SU-DHL-6 (cell line): ENCODE measurements around the gene ACD.

Experiments
- H2AFZ ChIP-seq: fragments of 200-600 bp; sonication (generic); 2 replicates; pipeline ENCODE4 v1.6.1; 2014; ENCODE audit warnings: low read depth, mild to moderate bottlenecking, moderate library complexity, mixed read lengths, antibody characterized with exemption, low read length; ENCODE audit not compliant: severe bottlenecking
- H3F3A ChIP-seq: fragments of 200-600 bp; shearing (Covaris generic); 2 replicates; pipeline ENCODE4 v1.6.0; 2016; ENCODE audit warnings: antibody characterized with exemption, mild to moderate bottlenecking; ENCODE audit not compliant: insufficient read depth
- H3K27ac ChIP-seq: fragments of 200-600 bp; sonication (generic); 2 replicates; pipeline ENCODE4 v1.5.1; 2016; ENCODE audit warnings: low read depth, mild to moderate bottlenecking, low read length, moderate library complexity, mixed read lengths
- H3K27me3 ChIP-seq: fragments of 200-600 bp; sonication (generic), shearing (Covaris generic); 2 replicates; pipeline ENCODE4 v1.6.0; 2014; ENCODE audit warnings: mild to moderate bottlenecking, low read length
- H3K36me3 ChIP-seq: fragments of 200-600 bp; sonication (generic); 2 replicates; pipeline ENCODE4 v1.6.1; 2014; ENCODE audit warnings: mild to moderate bottlenecking, low read length, mixed read lengths
- H3K4me2 ChIP-seq: fragments of 300-600, 200-600 bp; shearing (Covaris generic), sonication (generic); 2 replicates; pipeline ENCODE4 v1.6.0; 2014; ENCODE audit warnings: low read length, low read depth, mild to moderate bottlenecking; ENCODE audit not compliant: poor library complexity, severe bottlenecking
- H3K4me3 ChIP-seq: fragments of 200-600 bp; sonication (generic); 2 replicates; pipeline ENCODE4 v1.5.1; 2014; ENCODE audit warnings: antibody characterized with exemption, low read length, mild to moderate bottlenecking, mixed read lengths; ENCODE audit not compliant: insufficient read depth, poor library complexity, severe bottlenecking
- H3K79me2 ChIP-seq: fragments of 200-600 bp; sonication (generic); 2 replicates; pipeline ENCODE4 v1.6.1; 2014; ENCODE audit warnings: mild to moderate bottlenecking, low read length, moderate library complexity; ENCODE audit not compliant: insufficient read depth
- H3K9ac ChIP-seq: fragments of 200-600 bp; sonication (generic); 2 replicates; pipeline ENCODE4 v1.7.0; 2014; ENCODE audit warnings: mild to moderate bottlenecking, low read length
- H3K9me2 ChIP-seq: fragments of 200-600 bp; sonication (generic); replicated peaks from 2 replicates; pipeline ENCODE4 v1.6.1; 2014; ENCODE audit warnings: low read length; ENCODE audit not compliant: insufficient read depth
- H3K9me3 ChIP-seq: fragments of 200-600 bp; sonication (generic); 2 replicates; pipeline ENCODE4 v1.6.1; 2014; ENCODE audit warnings: low read length, mixed read lengths; ENCODE audit not compliant: insufficient read depth
- H4K20me1 ChIP-seq: fragments of 200-600 bp; sonication (generic); 2 replicates; pipeline ENCODE4 v1.6.1; 2014; ENCODE audit warnings: low read depth, mild to moderate bottlenecking, antibody characterized with exemption, low read length, moderate library complexity, mixed read lengths
- EZH2phosphoT487 ChIP-seq: fragments of 200-600 bp; sonication (generic), shearing (Covaris generic); conservative IDR thresholded peaks from 2 replicates; pipeline ENCODE4 v1.6.1; 2018; ENCODE audit warnings: mild to moderate bottlenecking, antibody characterized with exemption, low read length, moderate library complexity, mixed read lengths
- TF ChIP-seq, protein P1 (sequence below): fragments of 200-600 bp; sonication (generic); IDR thresholded peaks from one replicate; pipeline ENCODE4 v1.5.1; 2017; ENCODE audit warnings: antibody characterized with exemption, mild to moderate bottlenecking, low read length, moderate library complexity; ENCODE audit not compliant: insufficient read depth, poor library complexity, severe bottlenecking

The ACD gene

DNA sequence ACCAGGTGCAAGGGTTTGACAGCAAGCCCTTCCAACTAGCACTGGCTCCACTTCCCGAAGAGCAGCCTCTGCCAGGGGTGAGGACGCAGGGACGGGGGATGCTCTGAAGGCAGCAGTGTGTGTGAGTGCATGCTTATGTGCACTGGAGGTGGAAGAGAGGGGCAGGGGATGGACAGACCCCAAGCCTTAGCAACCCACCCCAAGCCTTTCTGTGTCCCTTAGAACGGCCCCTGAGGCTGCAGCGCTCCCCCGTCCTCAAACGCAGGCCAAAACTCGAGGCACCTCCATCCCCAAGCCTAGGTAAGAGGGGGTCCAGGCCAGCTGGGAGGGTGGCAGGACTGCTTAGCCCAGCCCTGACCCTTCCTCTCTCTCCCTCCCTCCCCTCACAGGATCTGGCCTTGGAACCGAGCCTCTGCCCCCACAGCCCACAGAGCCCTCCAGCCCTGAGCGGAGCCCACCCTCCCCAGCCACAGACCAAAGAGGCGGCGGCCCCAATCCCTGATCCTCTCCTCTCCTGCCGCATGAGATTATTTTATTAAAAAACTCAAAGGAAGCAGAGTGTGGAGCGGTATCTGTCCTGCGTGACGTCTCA is 2.9 kb downstream of the ACD start:
- peaks cover 7% of the 10 kb centered on the region; the same call in 1 of the 2 replicates for H3F3A ChIP-seq
- no peak overlapping the region for H3K4me3 ChIP-seq
- no peaks in the 10 kb centered on the region for H3K79me2 ChIP-seq
- TF ChIP-seq, protein P1, sequence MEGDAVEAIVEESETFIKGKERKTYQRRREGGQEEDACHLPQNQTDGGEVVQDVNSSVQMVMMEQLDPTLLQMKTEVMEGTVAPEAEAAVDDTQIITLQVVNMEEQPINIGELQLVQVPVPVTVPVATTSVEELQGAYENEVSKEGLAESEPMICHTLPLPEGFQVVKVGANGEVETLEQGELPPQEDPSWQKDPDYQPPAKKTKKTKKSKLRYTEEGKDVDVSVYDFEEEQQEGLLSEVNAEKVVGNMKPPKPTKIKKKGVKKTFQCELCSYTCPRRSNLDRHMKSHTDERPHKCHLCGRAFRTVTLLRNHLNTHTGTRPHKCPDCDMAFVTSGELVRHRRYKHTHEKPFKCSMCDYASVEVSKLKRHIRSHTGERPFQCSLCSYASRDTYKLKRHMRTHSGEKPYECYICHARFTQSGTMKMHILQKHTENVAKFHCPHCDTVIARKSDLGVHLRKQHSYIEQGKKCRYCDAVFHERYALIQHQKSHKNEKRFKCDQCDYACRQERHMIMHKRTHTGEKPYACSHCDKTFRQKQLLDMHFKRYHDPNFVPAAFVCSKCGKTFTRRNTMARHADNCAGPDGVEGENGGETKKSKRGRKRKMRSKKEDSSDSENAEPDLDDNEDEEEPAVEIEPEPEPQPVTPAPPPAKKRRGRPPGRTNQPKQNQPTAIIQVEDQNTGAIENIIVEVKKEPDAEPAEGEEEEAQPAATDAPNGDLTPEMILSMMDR = no peak
- no peak for TF ChIP-seq EZH2phosphoT487
- no peaks in the 10 kb centered on the region for H3K9me2 ChIP-seq
- H3K27me3 ChIP-seq = no peaks in the 10 kb centered on the region
- no peaks in the 10 kb centered on the region for H4K20me1 ChIP-seq
- no peak overlapping the region for H2AFZ ChIP-seq
- H3K36me3 ChIP-seq = no peaks in the 10 kb centered on the region
- no peak overlapping the region for H3K4me2 ChIP-seq
- no peak overlapping the region for H3K9ac ChIP-seq
- H3K9me3 ChIP-seq = no peaks in the 10 kb centered on the region
- no peak overlapping the region for H3K27ac ChIP-seq

DNA sequence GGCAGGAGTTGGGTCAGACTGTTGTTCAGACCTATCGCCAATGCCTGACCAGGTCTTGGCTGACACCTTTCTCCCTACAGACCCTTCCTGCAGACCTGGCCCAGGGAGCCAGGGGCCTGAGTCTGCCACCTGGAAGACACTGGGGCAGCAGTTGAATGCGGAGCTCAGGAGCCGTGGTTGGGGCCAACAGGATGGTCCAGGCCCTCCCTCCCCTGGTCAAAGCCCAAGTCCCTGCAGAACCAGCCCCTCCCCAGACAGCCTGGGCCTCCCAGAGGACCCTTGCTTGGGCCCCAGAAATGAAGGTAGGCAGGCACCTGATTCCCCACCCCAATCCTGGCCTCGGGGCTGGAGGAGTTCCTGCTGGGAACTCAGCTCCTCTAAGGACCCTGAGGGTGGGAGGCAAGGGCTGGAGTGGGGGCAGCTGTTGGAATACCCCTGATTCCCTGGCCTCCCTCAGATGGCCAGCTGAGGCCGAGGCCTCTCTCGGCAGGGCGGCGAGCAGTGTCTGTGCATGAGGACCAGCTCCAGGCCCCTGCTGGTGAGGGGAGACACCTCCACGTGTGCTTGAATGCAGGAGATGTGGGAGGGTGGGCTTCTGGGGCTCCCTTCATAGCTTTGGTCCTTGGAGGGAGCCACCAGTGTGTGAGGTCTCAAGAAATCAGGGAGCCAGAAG is 3.6 kb downstream of the ACD start:
- H3K4me3 ChIP-seq = no peak overlapping the region
- H3K27ac ChIP-seq = no peak overlapping the region
- H3K9me2 ChIP-seq = no peaks in the 10 kb centered on the region
- H3K36me3 ChIP-seq = no peaks in the 10 kb centered on the region
- no peaks in the 10 kb centered on the region for H3K79me2 ChIP-seq
- no peak for TF ChIP-seq EZH2phosphoT487
- TF ChIP-seq, protein P1 = no peak
- no peak overlapping the region for H3K9ac ChIP-seq
- no peak overlapping the region for H3K4me2 ChIP-seq
- H3K27me3 ChIP-seq = no peaks in the 10 kb centered on the region
- peaks cover 7% of the 10 kb centered on the region; the same call in 1 of the 2 replicates for H3F3A ChIP-seq
- H2AFZ ChIP-seq = no peak overlapping the region
- no peaks in the 10 kb centered on the region for H4K20me1 ChIP-seq
- no peaks in the 10 kb centered on the region for H3K9me3 ChIP-seq

DNA sequence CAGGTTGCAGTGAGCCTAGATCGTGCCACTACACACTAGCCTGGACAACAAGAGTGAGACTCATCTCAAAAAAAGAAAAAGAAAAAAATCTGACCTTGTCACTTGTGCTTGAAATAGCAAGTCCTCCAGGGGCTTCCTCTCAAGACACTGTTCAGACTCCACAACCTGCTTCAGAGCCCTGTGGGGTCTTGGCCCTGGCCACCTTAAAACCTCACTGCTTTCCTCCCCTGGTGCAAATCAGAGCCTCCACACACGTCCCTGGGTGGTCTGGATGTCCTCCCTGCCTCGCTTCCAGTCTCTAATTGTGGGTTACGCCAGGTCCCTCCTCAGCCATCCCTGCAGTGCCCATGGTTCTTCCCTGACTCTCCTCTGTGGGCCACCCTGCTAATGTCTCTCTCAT is 4.7 kb downstream of the ACD start:
- TF ChIP-seq, protein P1 = no peak
- no peak for TF ChIP-seq EZH2phosphoT487
- Histone ChIP-seq H3K4me2 (no peak overlapping the region), H3K9me2 (no peaks in the 10 kb centered on the region), H3K79me2 (no peaks in the 10 kb centered on the region), H3F3A (peaks cover 7% of the 10 kb centered on the region; the same call in 1 of the 2 replicates), H3K9me3 (no peaks in the 10 kb centered on the region), H3K4me3 (no peak overlapping the region), H3K27ac (no peak overlapping the region), H3K27me3 (no peaks in the 10 kb centered on the region), H4K20me1 (no peaks in the 10 kb centered on the region), H2AFZ (no peak overlapping the region), H3K9ac (no peak overlapping the region), H3K36me3 (no peaks in the 10 kb centered on the region)
